Mucosa of rectum (tissue), 2 donors: ENCODE results near the gene PIP4K2B.

Source experiments
- H3K27ac ChIP-seq, 2 donors: one replicate each; pipeline ENCODE4 v1.7.0; 2013; ENCODE audit warnings: inconsistent platforms in 2 of 2, low read depth in 2 of 2, low read length in 2 of 2
- H3K27me3 ChIP-seq, 2 donors: one replicate each; pipeline ENCODE4 v1.7.0; 2013; ENCODE audit warnings: low read length in 2 of 2; ENCODE audit not compliant: control insufficient read depth in 2 of 2, insufficient read depth in 2 of 2
- H3K36me3 ChIP-seq, 2 donors: one replicate each; pipeline ENCODE4 v1.7.0; 2013; ENCODE audit warnings: low read length in 2 of 2; ENCODE audit not compliant: control insufficient read depth in 2 of 2, insufficient read depth in 2 of 2
- H3K4me1 ChIP-seq, 2 donors: one replicate each; pipeline ENCODE4 v1.7.0; 2013; ENCODE audit warnings: low read length in 2 of 2, mild to moderate bottlenecking in 1 of 2; ENCODE audit not compliant: control insufficient read depth in 2 of 2, insufficient read depth in 2 of 2
- H3K4me3 ChIP-seq, 2 donors: one replicate each; pipeline ENCODE4 v1.7.0; 2013; ENCODE audit warnings: low read length in 2 of 2
- H3K9ac ChIP-seq, 2 donors: one replicate each; pipeline ENCODE4 v1.7.0; 2013; ENCODE audit warnings: low read length in 2 of 2, low read depth in 1 of 2, mild to moderate bottlenecking in 1 of 2
- H3K9me3 ChIP-seq, 2 donors: one replicate each; pipeline ENCODE4 v1.7.0; 2013; ENCODE audit warnings: low read length in 2 of 2; ENCODE audit not compliant: control insufficient read depth in 2 of 2
- donor health status: healthy.
- donor health status: Normal muscosa, but diverticular disease.

The PIP4K2B gene

DNA sequence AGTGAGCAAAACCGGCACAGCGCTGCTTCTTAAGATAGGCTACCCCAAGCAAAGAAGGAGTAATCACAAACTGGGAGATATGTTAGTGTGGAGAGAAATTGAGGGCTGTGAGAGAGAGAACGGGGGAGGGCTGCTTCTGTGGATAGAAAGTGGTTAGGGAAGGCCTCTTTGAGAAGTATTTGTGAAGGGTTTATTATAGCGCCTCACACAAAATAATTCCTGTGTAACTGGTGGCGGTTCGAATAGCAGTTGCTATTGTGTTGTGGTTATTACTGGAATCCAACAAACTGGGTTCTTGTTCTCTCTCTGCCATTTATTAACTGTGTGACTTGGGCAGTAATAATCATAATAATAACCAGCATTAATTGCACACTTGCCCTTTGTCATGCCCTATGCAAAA lies 78.4 kb downstream of the PIP4K2B start:
- Histone ChIP-seq H3K4me1 (peaks cover 11 to 16% of the 10 kb centered on the region in 2 donors), H3K27ac (no peak overlapping the region), H3K9me3 (no peaks in the 10 kb centered on the region), H3K9ac (no peak overlapping the region), H3K27me3 (no peaks in the 10 kb centered on the region), H3K4me3 (no peak overlapping the region), H3K36me3 (peaks cover 26 to 42% of the 10 kb centered on the region in 2 donors)

DNA sequence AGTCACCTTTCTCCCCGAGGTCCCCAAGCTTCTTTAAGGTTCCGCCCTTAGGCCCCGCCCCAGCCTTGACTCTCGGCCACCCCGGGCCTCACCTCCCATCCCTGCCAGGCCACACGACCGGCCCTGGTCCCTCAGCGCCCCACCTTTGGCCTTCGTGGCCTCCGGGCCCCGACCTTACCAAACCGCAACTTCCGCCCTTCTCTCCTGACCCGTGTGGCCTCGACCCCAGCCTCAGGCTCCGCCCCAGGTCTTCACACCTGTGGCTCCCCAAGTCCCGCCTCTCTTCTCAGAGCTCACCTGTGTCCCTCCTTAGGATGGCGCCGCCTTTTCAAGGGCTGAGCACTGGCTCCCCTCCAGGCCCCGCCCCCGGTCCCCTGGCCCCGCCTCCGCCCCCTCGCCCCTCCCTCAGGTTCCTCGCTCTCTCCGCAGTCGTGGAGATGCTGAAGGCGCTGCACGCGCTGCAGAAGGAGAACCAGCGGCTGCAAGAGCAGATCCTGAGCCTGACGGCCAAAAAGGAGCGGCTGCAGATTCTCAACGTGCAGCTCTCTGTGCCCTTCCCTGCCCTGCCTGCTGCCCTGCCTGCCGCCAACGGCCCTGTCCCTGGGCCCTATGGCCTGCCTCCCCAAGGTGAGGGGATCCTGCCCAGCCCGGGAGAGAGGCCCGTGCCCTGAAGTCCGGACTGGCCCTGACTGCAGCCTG lies 79.3 kb downstream of the PIP4K2B start:
- Histone ChIP-seq H3K27me3 (no peaks in the 10 kb centered on the region), H3K9me3 (no peaks in the 10 kb centered on the region), H3K4me3 (no peak overlapping the region), H3K4me1 (peaks cover 8 to 11% of the 10 kb centered on the region in 2 donors), H3K36me3 (peaks cover 30 to 48% of the 10 kb centered on the region in 2 donors), H3K27ac (no peak overlapping the region), H3K9ac (no peak overlapping the region)

DNA sequence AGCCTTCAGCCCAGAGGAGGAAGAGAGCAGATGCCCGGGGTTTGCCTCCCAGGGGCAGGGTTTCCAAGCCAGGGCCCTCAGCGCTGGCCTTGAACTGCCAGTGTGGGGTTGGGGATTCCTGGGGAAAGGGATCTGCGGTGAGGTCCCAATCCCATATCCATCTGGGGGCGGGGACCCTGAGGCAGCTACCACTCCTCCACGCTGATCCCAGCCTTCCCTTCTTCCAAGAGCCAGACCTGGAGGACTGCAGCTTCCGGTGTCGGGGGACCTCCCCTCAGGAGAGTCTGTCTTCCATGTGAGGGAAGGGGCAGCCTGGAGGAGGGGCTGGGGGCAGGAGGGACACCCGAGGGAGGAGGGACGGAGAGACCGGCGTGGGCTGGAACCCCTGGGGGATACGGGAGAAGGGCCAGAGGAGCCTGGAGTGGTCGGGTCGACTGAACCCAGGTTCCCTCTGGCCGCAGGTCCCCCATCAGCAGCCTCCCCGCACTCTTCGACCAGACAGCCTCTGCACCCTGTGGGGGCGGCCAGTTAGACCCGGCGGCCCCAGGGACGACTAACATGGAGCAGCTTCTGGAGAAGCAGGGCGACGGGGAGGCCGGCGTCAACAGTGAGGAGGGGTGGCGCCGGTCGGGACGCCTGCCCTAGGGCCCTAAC lies 79.9 kb downstream of the PIP4K2B start:
- no peak overlapping the region for H3K9ac ChIP-seq

DNA sequence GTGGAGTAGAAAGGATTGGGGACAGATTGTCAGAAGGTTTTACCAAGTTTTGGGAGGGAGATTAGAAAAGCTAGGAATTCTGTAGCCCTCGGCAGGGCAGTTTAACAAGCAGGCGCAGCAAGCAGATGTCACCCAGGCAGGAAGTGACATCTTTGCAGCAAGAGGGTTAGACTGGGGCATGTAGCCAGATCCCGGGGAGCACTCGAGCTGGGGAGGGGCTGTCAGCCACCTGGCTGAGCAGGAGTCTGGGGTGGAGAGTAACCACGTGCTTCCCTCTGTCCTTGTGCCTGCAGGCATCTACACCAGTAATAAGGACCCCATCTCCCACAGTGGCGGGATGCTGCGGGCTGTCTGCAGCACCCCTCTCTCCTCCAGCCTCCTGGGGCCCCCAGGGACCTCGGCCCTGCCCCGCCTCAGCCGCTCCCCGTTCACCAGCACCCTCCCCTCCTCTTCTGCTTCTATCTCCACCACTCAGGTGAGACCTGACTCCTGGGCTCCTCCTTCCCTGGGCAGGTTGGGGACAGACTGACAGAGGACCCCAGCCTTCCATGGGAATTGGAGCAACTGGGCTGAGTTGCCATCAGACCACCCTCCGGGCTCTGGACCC lies 82.1 kb downstream of the PIP4K2B start:
- H3K36me3 ChIP-seq = peaks cover 43 to 65% of the 10 kb centered on the region in 2 donors
- no peak overlapping the region for H3K27ac ChIP-seq
- peaks cover 3% of the 10 kb centered on the region in 2 donors for H3K4me1 ChIP-seq
- H3K4me3 ChIP-seq = no peak overlapping the region
- no peaks in the 10 kb centered on the region for H3K9me3 ChIP-seq
- H3K27me3 ChIP-seq = no peaks in the 10 kb centered on the region
- H3K9ac ChIP-seq = no peak overlapping the region

More for the DNA sequence above, 79.9 kb downstream of the PIP4K2B start:
- H3K4me3 ChIP-seq = no peak overlapping the region
- H3K36me3 ChIP-seq = peaks cover 30 to 50% of the 10 kb centered on the region in 2 donors
- no peak overlapping the region for H3K27ac ChIP-seq
- no peaks in the 10 kb centered on the region for H3K27me3 ChIP-seq
- peaks cover 4 to 6% of the 10 kb centered on the region in 2 donors for H3K4me1 ChIP-seq
- H3K9me3 ChIP-seq = no peaks in the 10 kb centered on the region

DNA sequence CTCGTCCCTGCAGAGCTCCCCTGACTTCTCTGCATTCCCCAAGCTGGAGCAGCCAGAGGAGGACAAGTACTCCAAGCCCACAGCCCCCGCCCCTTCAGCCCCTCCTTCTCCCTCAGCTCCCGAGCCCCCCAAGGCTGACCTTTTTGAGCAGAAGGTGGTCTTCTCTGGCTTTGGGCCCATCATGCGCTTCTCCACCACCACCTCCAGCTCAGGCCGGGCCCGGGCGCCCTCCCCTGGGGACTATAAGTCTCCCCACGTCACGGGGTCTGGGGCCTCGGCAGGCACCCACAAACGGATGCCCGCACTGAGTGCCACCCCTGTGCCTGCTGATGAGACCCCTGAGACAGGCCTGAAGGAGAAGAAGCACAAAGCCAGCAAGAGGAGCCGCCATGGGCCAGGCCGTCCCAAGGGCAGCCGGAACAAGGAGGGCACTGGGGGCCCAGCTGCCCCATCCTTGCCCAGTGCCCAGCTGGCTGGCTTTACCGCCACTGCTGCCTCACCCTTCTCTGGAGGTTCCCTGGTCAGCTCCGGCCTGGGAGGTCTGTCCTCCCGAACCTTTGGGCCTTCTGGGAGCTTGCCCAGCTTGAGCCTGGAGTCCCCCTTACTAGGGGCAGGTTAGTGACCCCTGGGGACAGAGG lies 82.9 kb downstream of the PIP4K2B start:
- Histone ChIP-seq H3K4me1 (peaks cover 3% of the 10 kb centered on the region in 2 donors), H3K9ac (no peak overlapping the region), H3K27ac (no peak overlapping the region), H3K4me3 (no peak overlapping the region), H3K36me3 (peaks cover 46 to 66% of the 10 kb centered on the region in 2 donors), H3K9me3 (no peaks in the 10 kb centered on the region), H3K27me3 (no peaks in the 10 kb centered on the region)
